Measurements from ENCODE around the gene KHDC1.

- no peak for TF ChIP-seq YY1 (IDR thresholded peaks at IDR 0.05; ENCODE audit: insufficient read depth, insufficient read length)
- TF ChIP-seq ZNF274 (IDR thresholded peaks at IDR 0.05; ENCODE audit: low read depth, low read length) = no peak
- no peak for TF ChIP-seq SUZ12 (IDR thresholded peaks at IDR 0.05; ENCODE audit: extremely low read depth, insufficient read depth, insufficient read length)
Measured at GRCh38 chr6:73286752-73287151, 23.8 kb upstream of the KHDC1 start.
